Prostate gland (tissue), 2 donors: ENCODE data around the gene ZBED1. TPM values are rescaled to one million over a fixed set of nuclear protein-coding genes. Genes with fewer than 3 reads are reported as not detected.

Experiments used
- DNase-seq: peaks from one replicate; pipeline ENCODE4 v3.0.0-alpha.2; 2019; ENCODE audit warnings: low spot score
- H3K27ac ChIP-seq, 2 donors: fragments of 200-600 bp; sonication (generic); 2 replicates each; pipeline ENCODE4 v1.5.1; 2017 to 2019
- H3K27me3 ChIP-seq: fragments of 200-600 bp; sonication (generic); replicated peaks from 2 replicates; pipeline ENCODE4 v1.5.1; 2019; ENCODE audit not compliant: insufficient read depth
- H3K36me3 ChIP-seq, 2 donors: fragments of 200-600 bp; sonication (generic); 1 replicate in 1 of 2; 2 replicates in 1 of 2; pipeline versions ENCODE4 v1.5.1 to v1.8.1; 2017 to 2019
- H3K4me1 ChIP-seq: fragments of 200-600 bp; sonication (generic); replicated peaks from 2 replicates; pipeline ENCODE4 v1.5.1; 2019
- H3K4me3 ChIP-seq, 2 donors: fragments of 200-600 bp; sonication (generic); 2 replicates each; pipeline ENCODE4 v1.5.1; 2017 to 2019
- H3K9me3 ChIP-seq: fragments of 200-600 bp; sonication (generic); 2 replicates; pipeline ENCODE4 v1.5.1; 2017
- POLR2A ChIP-seq: fragments of 450-650 bp; IDR thresholded peaks from one replicate; pipeline ENCODE4 v1.6.1; 2016; ENCODE audit warnings: antibody characterized with exemption, mild to moderate bottlenecking
- POLR2AphosphoS5 ChIP-seq: sonication (generic); formaldehyde crosslinking; IDR thresholded peaks from one replicate; pipeline ENCODE4 v1.6.1; 2017; ENCODE audit warnings: antibody characterized with exemption
- WGBS: methylation state at CpG from one replicate; pipeline ENCODE4 v1.1.5; 2018; 5-methylcytosine and 5-hydroxymethylcytosine counted together
- intact Hi-C: fragments of 100-400 bp; cut with DNase I; formaldehyde crosslinking; loops from one replicate; pipeline ENCODE4 v1.14.2; 2022
- total RNA-seq, 2 donors: library from RNA; depleted of rRNA; stranded (reverse); fragments of >200 nt; gene quantifications; one replicate each; pipeline ENCODE4 v1.1.0, GENCODE V29; 2016
- TF ChIP-seq, protein P1 (sequence below), 4 experiments: fragments of 200-600 bp in 2 of 4; fragments of 450-650 bp in 2 of 4; sonication (generic) in 2 of 4; IDR thresholded peaks; 1 replicate in 3 of 4; 2 replicates in 1 of 4; pipeline ENCODE4 v1.5.1; 2016 to 2019; ENCODE audit warnings: antibody characterized with exemption in 4 of 4, mild to moderate bottlenecking in 2 of 4, moderate library complexity in 2 of 4

Gene ZBED1
- total RNA-seq, 2 donors from 2014 or later: 52.6 to 92.1 TPM

- DNase-seq: peak; percentile 43
- TF ChIP-seq POLR2A (no peak), POLR2AphosphoS5 (peak; percentile 33)
- TF ChIP-seq, protein P1, sequence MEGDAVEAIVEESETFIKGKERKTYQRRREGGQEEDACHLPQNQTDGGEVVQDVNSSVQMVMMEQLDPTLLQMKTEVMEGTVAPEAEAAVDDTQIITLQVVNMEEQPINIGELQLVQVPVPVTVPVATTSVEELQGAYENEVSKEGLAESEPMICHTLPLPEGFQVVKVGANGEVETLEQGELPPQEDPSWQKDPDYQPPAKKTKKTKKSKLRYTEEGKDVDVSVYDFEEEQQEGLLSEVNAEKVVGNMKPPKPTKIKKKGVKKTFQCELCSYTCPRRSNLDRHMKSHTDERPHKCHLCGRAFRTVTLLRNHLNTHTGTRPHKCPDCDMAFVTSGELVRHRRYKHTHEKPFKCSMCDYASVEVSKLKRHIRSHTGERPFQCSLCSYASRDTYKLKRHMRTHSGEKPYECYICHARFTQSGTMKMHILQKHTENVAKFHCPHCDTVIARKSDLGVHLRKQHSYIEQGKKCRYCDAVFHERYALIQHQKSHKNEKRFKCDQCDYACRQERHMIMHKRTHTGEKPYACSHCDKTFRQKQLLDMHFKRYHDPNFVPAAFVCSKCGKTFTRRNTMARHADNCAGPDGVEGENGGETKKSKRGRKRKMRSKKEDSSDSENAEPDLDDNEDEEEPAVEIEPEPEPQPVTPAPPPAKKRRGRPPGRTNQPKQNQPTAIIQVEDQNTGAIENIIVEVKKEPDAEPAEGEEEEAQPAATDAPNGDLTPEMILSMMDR (IDR thresholded peaks at IDR 0.05): no peak
- Histone ChIP-seq H3K9me3 (no peaks in the 10 kb centered on the region), H3K27me3 (no peaks in the 10 kb centered on the region), H3K4me1 (peaks cover 9% of the 10 kb centered on the region), H3K4me3 (peak overlapping the region in 1 of 2 donors; percentile 18), H3K36me3 (no peaks in the 10 kb centered on the region), H3K27ac (peak overlapping the region; percentile 91 to 96)
- intact Hi-C loops: loop anchor here (5.0 kb wide), 1 partner anchor 96 kb away; no protein-coding TSS in a partner anchor
- WGBS: 17% methylated on average over 11 of the region's 11 CpGs
These were observed 2.6 kb downstream of the ZBED1 start for GRCh38 chrX:2497961-2498780.

GRCh38 chrX:2495595-2495994 is 5.2 kb downstream of the ZBED1 start:
- 72% methylated on average over 14 of the region's 14 CpGs for WGBS
- Histone ChIP-seq H3K4me1 (peaks cover 9% of the 10 kb centered on the region), H3K27me3 (no peaks in the 10 kb centered on the region), H3K36me3 (no peaks in the 10 kb centered on the region), H3K4me3 (no peak overlapping the region), H3K9me3 (no peaks in the 10 kb centered on the region), H3K27ac (no peak overlapping the region)
- no peak for DNase-seq
- TF ChIP-seq, protein P1 (IDR thresholded peaks at IDR 0.05): no peak
- no peak for TF ChIP-seq POLR2A
- TF ChIP-seq POLR2AphosphoS5: no peak
- intact Hi-C loops: loop anchor here (5.0 kb wide), 1 partner anchor 93 kb away; no protein-coding TSS in a partner anchor

GRCh38 chrX:2492531-2493218 is 8.1 kb downstream of the ZBED1 start:
- no peak for TF ChIP-seq POLR2AphosphoS5
- TF ChIP-seq, protein P1 (IDR thresholded peaks at IDR 0.05): no peak
- no peak for TF ChIP-seq POLR2A
- H3K27ac ChIP-seq: no peak overlapping the region
- no peaks in the 10 kb centered on the region for H3K9me3 ChIP-seq
- intact Hi-C loops: no loop called here
- H3K4me1 ChIP-seq: peaks cover 4% of the 10 kb centered on the region
- 84% methylated on average over 22 of the region's 22 CpGs for WGBS
- no peak overlapping the region for H3K4me3 ChIP-seq
- DNase-seq: no peak
- peaks cover 0 to 19% of the 10 kb centered on the region in 2 donors for H3K36me3 ChIP-seq
- H3K27me3 ChIP-seq: no peaks in the 10 kb centered on the region

DNA sequence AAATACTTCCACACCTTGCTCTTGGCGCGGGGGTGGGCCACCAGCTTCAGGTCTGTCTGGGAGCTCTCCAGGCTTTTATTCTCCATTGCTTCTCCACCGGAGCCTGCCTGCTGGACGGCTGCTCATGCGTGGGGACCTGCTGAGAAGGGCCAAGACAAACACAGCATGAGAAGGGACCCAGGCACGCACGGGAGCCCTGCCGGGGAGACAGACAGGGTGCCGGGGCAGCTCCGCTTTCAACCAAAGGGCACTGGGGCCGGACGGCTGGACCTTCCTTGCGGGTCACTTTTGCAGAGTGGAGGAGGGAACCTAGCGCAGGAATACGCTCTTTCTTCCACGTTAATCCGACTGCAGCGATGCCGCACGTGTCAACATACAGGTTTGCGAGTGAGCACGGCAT is 10.1 kb downstream of the ZBED1 start:
- Histone ChIP-seq H3K27ac (no peak overlapping the region), H3K27me3 (no peaks in the 10 kb centered on the region), H3K4me1 (no peaks in the 10 kb centered on the region), H3K9me3 (no peaks in the 10 kb centered on the region), H3K36me3 (peaks cover 0 to 19% of the 10 kb centered on the region in 2 donors), H3K4me3 (no peak overlapping the region)
- 86% methylated on average over 22 of the region's 22 CpGs for WGBS
- no peak for TF ChIP-seq POLR2AphosphoS5
- TF ChIP-seq, protein P1 (IDR thresholded peaks at IDR 0.05): no peak
- no peak for TF ChIP-seq POLR2A
- DNase-seq: no peak
- intact Hi-C loops: no loop called here
